Measurements from ENCODE around the gene MTMR12.
A peak's percentile ranks its signal among the peaks of the same experiment; 100 is the strongest.
"Not testable (repeated sequence)": the region's sequence is repeated elsewhere in the genome, so short reads cannot be mapped to it uniquely, and the experiment has no call there.

The MTMR12 gene

DNA sequence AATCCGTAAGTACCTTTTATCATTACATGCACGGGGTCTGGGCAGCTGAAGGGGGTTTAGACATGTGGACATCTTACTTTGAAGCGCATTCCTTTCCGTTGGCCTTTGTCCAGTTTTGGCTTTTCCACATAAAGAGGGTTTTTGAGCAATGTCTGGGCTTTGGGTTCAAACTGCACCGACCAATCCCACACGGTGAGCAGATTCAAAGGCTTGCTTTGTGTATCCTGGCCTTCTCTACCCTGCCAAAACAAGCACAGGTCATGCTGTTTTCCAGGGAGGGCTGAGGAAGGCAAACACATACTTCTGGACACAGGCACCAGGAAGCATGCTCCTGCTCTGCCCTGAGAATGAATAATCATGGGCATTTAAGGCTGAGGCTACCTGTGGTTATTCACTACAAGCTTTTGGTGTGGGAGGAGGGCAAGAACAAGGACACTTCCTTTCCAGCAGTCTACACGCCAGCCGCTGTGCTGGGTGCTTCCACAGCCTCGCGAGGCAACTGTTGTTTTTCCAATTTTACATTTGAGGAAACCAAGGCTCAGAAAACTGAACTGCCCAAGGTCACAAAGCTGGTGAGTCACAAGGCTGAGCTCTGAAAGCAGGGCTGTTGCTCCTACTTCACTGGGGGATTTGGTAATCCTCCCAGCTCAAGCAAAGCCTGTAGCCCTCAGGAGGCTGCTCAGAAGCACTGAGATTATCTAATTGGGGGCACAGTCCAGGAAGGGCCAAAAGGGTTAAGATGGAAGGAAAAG, 78.9 kb downstream of the MTMR12 start:
- no peak for DNase-seq (ENCODE audit: low read depth in 1 of 2, low spot score in 1 of 2)

DNA sequence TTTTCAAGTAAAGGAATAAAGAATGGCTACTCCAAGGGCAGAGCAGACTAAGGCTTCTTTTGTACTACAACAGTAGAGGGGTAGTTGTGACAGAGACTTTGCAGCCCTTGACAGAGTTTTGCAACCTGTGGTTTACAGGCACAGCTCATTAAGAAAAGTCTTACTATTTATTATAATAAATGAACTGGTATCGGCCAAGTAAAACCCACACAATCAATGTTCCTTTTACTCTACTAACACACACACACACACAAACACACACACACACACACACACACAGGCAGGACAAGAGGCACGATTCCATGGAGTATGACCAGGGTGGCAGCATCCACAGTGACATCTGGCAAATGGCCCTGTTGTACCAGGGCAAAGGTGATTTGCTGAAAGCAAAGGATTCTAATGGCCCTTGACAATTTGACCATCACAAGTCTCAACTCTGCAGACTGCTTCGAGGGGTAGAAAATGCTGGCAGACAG, 79.5 kb downstream of the MTMR12 start:
- no peak for DNase-seq (ENCODE audit: low read depth in 1 of 2, low spot score in 1 of 2)

DNA sequence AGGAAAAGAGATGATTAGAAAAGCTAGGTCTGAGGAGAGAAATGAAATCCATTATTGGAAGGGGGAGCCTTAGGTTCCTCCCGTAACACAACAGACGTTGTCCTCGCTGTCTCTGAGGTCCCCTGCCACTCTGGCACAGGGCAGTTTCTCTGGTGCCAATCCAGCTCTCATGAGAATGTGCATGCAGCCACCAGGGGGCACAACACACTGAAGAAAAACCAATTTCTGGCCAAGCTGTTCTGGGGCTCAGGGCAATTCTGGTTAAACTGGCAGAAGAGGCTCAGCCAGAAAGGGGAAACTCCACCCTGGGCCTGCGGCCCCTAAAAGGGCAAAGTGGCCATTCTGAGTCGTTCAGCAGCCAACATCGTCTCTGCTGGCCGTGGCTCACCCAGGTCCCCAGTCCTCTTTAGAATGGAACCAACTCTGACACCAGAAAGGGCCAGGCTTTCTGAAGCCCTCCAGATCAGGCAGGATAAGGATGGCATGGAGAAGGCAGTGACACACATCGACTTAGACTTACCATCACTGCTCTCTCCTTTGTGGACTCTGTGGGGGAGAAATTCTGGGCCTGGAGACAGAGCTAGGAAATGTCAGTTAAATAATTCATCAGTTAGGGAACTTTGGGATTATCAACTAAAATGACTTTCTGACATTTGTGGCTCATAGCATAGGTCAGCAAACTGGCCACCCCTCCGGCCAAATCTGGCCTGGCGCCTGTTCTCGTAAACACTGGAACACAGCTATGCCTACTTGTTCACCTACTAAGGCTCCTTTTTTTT, 80.1 kb downstream of the MTMR12 start:
- peak; percentile 57 to 58 for DNase-seq (ENCODE audit: low read depth in 1 of 2, low spot score in 1 of 2)

DNA sequence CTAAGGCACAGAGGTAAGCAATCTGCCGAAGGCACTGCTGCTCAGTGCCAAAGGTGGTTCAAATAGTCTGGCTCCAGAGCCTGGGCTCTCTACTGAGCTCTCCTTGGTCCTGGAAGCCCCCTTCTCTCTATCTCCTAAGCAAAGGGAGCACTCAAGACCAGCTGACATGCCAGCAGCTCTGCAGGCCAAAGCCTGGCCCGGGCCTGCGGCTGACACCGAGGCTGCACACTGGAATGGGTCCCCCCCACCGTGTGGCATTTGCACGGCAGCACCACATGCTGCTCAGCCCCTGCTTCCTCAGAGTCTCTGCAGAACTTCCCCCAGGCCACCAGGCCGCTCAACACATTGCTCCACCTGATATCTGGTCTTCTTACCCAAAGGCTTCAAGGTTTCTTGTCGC, 80.8 kb downstream of the MTMR12 start:
- no peak for DNase-seq (ENCODE audit: low read depth in 1 of 2, low spot score in 1 of 2)

DNA sequence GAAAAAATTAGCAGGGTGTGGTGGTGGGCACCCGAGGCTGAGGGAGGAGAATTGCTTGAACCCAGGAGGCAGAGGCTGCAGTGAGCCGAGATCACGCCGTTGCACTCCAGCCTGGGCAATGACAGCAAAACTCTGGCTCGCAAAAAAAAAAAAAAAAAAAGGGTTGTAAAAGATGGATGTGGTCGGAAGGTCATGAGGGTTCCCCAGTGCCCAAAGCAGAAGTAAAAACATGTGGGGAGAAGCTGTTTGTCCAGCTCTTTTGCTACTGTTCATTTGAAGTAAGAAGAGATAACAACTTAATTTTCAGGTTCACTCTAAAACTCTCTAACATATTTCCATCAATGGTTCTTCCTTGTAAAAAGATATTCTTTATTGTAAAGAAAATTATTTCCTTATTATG, 81.5 kb downstream of the MTMR12 start:
- no peak for DNase-seq (ENCODE audit: low read depth in 1 of 2, low spot score in 1 of 2)

DNA sequence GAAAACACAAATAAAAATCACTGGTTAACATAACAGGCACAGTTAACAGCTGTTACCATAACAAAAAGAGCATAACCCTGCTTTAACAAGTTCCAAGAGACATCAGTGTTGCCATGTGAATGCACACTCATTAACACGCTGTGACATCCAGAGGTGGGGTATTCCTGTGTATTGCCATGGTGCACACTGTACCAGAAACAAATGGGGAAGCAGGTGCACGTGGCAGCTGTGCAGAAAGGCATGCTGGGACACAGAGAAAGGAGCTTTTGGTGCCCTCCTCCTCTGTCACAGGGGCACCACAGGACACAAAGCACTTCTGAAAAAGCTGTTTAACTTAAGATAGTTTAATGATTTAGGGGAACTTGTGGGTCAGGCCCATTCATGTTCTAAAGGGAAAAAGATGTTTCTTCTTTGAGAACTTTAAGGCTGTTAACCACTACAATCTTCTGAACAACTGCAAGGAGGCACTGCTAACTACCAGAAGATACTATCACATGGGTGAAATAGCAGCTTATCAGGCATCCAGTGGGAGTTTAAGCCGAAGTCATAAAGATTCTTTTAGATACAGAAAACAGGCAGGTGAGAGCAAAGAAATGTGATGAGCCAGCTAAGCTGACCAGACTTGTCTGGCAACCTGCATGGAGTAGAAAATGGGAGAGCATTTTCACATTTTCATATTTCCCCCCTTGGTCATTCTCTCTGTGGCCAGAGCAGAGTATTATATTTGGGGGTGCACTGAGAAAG, 82.2 kb downstream of the MTMR12 start:
- DNase-seq (ENCODE audit: low read depth in 1 of 2, low spot score in 1 of 2) = no peak

DNA sequence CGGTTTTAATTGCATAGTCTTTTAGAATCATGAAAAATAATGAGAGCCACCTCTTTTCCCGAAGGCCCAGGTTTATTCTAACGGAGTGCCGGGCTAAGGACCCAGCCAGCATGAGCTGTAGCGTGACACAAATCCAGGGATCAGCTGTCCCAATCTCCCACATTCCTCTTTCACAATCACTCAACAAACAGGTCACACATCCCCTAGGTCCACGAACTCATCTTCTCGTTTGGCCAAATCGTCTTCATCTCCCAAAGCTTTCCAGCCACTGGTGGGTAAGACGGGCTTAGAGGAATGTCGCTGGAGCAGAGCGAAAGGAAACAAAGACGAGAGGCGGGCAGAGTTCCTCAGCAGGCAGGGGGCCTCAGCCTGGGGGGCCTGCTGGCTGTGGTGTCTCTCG, 83.2 kb downstream of the MTMR12 start:
- DNase-seq (ENCODE audit: low read depth in 1 of 2, low spot score in 1 of 2) = no peak

DNA sequence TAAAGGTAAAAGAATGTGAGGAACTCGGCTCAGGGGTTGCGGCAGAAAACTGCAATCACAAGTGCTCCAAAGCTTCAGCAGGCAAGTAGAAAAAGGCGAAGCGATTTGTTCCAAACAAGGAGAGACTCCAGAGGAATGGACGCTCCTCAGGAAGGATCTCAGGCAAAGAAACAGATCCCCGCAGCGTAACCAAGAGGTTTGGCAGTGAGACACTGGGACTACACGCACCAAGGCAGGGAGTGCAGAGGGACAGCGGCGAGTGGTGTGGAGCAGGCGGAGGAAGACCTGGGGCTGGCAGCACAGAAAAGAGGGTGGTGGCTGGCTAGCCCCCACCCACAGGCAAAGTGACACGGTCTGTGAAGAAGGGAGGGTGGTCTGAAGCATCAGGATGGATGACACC, 83.9 kb downstream of the MTMR12 start:
- DNase-seq (ENCODE audit: low read depth in 1 of 2, low spot score in 1 of 2) = no peak

DNA sequence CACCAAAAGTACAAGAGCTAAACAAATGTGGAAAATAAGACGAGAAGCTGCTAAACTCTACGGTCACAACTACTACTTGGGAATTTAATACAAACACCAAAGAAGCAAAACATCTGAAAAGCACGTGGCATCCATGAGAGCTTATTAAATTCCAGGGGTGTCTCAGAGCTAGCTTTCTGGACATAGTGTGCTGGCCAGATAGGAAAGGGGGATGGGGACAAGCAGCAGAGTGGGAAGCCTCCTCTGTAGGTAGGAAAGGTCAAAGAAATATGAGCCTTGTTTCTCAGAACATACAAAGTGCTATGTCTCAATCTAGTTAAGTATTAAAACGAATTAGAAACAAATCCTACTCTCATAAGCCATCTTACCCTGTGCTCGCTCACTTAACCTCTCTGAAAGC, 87.3 kb downstream of the MTMR12 start:
- no peak for DNase-seq (ENCODE audit: low read depth in 1 of 2, low spot score in 1 of 2)

DNA sequence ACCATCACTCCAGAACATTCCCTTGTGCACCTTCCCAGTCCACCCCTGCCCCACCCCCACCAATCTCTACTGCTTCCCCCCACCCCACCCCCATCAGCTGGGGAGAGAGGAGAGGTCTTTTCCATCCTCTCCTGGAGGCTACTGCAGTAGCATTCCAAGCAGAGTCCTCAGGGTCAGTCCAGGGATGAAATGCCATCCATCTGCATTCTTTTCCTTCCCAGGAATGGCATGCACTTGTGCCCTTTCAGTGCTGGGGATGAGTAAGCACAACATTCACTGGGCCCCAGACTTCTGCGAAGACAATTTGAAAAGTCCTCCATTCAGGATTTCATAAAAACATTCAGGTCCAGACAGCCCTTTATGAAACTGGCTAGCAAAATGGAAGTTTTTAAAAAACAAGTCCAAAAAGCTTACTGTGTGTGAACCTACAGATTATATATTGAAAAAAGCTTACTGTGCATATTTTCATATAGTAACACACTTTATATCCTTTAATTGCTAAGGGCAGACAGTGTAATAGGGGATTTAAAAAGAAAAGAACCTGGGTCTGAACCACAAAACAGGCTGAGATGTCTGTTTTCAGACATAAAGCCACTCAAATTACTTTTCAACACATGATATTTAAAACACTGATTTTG, 88.6 kb downstream of the MTMR12 start:
- DNase-seq (ENCODE audit: low read depth in 1 of 2, low spot score in 1 of 2) = no peak

DNA sequence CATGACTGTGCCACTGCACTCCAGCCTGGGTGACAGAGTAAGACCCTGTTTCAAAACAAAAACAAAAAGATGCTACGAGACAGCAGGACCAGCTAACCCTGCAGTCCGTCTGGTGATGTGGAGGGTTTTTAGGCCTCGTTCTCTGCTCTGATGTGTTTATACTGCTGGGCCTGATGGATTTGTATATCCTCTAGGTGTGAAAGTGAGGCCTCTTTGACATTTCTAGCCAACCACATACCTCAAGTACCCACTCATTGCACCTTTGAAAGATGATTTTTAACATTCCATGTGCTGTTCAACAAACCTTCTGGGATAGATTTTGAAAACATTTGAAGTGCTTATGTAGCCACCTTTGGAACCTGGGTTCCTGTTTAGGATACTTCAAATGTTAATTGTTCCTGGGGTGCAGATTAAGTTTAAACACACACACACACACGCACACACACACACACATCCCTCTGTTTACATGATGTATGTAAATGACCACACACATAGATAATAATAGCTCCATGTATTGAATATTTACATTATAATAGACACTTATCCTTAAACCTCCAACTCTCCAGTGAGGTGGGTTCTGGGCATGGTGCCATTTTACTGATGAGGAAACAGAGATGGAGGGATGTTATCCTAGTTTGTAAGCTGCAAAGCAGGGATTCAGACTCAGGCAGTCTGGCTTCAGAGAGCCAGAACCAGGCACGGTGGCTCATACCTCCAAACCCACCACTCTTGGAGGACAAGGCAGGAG, 89.8 kb downstream of the MTMR12 start:
- no peak for DNase-seq (ENCODE audit: low read depth in 1 of 2, low spot score in 1 of 2)

DNA sequence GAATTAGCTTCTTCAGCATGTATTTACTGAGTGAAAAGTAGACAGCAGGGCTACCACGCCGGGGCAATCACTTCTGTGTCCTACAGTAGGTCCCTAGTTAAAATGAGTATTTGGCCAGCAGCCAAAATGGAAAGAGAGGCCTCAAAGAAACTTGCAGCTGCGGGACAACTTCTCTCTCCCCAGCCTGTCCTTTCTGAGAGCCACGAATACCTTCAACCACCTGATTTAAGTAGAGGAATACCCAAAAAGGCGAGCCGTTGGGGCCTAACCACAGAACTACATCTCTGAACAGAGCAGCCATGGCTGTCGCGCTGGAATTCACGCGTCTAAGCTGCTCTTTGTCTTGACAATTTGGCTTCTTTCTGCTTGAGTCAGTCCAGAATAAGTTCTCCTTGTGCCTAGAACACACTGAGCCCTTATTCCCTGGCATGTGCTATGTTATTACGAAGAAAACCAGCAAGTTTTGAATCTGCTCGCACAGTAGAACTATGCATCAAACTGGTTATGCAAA, 94.8 kb downstream of the MTMR12 start:
- no peak for DNase-seq (ENCODE audit: low read depth in 1 of 2, low spot score in 1 of 2)

DNA sequence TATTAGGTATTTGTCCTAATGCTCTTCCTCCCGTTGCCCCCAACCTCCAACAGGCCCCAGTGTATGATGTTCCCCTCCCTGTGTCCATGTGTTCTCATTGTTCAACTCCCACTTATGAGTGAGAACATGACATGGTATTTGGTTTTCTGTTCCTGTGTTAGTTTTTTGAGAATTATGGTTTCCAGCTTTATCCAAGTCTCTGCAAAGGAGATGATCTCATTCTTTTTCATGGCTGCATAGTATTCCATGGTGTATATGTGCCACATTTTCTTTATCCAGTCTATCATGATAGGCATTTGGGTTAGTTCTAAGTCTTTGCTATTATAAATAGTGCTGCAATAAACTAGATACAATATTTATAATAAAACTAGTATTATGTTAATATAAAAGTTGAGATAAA, 98.4 kb downstream of the MTMR12 start:
- not testable (repeated sequence) for DNase-seq (ENCODE audit: low read depth in 1 of 2, low spot score in 1 of 2)

DNA sequence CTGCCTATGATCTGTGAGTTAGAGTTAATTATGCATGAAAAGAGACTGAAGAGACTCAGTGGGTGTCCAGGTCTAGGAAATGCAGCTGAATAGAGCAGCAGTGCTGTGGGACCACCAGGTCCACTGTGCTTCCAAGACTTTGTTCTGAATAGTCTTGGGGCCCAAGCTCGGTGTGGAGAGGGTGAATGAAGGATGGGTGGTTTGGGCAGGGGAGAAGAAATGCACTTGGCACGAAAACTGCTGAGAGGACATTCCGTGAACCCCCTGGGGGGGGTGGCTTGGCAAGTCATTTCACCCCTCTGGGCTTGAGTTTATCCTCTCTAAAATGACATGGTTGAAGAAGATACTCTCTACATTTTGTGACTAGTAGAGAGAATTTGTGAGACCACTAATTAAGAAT, 102.6 kb downstream of the MTMR12 start:
- DNase-seq (ENCODE audit: low read depth in 1 of 2, low spot score in 1 of 2) = no peak

DNA sequence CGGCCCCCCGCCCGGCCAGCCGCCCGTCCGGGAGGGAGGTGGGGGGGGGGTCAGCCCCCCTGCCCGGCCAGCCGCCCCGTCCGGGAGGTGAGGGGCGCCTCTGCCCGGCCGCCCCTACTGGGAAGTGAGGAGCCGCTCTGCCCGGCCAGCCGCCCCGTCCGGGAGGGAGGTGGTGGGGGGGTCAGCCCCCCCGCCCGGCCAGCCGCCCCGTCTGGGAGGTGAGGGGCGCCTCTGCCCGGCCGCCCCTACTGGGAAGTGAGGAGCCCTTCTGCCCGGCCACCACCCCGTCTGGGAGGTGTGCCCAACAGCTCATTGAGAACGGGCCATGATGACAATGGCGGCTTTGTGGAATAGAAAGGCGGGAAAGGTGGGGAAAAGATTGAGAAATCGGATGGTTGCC, 103.9 kb downstream of the MTMR12 start:
- DNase-seq (ENCODE audit: low read depth in 1 of 2, low spot score in 1 of 2) = not testable (repeated sequence)

DNA sequence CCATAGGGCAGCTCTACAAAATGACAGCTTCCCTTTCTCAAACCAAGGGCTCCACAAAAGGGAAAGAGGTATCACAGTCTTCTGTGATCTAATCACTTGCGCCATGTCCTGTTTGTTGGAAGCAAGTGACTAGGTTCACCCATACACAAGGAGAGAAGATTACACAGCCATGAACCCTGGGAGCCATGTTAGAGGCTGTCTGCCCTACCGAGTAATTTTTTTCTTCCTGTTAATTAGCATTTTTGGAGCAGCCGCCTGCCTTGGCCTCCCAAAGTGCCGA, 105.4 kb downstream of the MTMR12 start:
- DNase-seq (ENCODE audit: low read depth in 1 of 2, low spot score in 1 of 2) = no peak

DNA sequence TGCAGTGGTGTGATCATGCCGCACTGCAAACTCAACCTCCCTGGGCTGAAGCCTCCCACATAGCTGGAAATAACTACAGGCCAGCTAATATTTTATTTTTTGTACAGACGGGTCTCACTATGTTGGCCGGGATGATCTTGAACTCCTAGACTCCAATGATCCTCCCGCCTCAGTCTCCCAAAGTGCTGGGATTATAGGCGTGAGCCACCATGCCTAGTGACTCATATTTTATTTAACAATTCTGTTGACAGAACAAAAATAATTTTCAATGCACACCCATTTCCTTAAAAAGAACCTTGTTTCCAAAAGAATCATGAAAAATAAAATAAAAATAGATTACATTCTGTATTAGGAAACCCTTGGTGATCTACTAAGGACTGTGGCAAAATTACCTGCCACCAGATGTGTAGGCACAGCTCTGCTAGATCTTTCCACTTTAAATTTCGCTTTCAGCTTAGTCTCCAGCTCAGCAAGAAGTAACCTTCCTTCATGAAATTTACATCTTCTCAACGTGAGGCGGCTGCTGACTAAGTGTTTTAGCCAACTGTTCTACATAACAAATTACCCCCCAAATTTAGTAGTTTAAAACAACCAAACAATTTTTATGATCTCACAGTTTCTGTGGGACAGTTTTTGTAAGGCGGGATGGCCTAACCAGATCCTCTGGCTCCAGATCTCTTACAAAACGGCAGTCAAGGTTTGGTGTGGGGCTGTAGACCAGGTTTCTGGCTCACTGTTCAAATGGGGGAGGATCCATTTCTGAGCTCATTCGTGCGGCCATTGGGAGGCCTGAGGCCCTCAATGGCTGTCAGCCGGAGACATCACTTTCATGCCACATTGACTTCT, 106.0 kb downstream of the MTMR12 start:
- no peak for DNase-seq (ENCODE audit: low read depth in 1 of 2, low spot score in 1 of 2)

DNA sequence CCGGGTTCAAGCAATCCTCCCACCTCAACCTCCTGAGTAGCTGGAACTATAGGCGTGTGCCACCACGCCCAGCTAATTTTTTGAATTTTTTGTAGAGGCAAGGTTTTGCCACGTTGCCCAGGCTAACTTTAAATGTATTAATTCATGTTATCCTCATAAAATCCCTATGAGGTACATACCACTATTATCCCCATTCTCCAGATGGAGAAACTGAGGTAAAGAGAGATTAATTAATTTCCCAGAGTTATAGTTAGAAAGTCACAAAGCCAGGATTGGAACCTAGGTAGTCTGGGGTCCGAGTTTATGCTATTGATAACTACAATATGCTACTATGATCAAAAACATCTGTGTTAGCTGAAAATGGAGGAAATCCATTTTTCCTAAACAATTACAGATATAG, 106.7 kb downstream of the MTMR12 start:
- no peak for DNase-seq (ENCODE audit: low read depth in 1 of 2, low spot score in 1 of 2)

DNA sequence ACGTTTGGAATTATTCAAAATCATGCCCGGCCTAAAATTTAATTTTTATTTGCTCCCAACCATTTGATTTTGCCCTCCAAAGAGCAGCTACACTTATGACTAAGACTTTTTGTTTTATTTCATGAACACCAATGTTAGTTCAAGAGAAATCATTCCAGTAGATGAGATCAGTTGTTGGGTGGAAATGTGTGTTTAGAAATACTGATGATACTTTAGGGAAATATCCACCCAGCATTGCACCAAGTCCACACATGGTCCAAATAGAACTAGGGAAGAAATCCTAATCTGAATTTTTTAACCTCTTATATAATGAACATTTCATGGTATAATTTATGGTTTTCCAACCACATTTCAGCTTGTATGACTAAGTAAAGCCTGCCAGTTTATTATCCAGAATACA, 110.3 kb downstream of the MTMR12 start:
- DNase-seq (ENCODE audit: low read depth in 1 of 2, low spot score in 1 of 2) = no peak
